ENCODE results near the gene MTX1.

Gene MTX1

DNA sequence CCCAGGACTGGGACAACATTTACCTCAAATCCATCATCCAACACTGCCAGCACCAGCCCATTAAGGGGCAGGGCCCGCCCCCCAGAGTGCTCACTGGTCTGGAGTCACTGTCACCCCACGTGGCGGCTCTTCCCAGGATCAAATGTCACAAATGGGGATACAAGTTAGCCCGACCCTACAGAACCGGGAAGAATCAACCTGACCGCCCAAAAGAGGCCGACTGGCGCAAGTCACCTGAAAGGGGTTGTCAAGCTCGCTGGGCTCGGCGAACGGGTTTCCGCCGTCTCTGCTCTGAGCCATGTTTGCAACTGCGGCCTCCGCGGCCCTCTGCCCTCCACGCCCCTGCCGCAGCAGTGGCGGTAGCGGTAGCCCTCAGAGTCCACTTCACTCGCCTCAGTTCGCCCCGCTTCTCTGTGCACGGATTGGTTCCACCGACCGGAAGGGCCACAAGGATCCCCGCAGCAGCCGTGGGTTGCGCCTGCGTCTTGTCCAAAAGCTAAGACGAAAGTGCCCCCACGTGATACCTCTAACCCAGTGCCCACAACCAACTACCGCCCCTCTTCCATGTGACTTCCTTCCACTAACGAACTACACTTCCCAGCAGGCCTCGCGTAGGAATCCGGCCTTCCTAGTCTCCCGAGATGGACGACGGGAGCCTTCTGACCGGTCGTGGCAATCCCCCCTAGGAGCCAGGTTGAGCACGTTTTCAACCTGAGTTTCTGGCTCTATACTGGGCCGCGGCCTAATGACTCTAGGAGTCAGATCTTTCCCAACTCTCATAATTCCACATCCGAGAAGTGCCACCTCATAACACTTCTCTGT is 53.6 kb downstream of the MTX1 start, which contains the start of gene SCAMP3:
TSS of gene SCAMP3 (minus strand) at position 509 of the 822 bp plus-strand sequence. CDS start at position 300, 209 bp downstream.
- DNase-seq (ENCODE audit: low spot score): peak; percentile 88

DNA sequence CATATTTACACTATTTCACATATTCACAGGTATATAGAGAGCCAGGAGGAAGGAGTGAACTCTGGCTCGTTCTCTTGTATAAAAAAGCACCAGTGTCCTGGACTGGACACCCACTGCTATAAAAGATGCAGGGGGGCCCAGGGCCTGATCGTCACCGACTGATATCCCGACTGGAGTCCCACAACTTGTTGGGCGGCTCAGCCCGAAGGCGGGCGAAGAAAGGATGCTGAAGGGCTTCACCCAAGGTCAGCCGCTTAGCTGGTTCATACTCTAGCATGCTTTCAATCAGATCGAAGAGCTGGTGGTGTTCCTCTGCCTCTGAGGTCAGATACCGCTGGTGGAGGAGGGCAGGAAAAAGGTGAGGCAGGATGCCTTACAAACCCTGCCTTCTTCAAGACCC is 54.6 kb downstream of the MTX1 start:
- DNase-seq (ENCODE audit: low spot score): no peak

All from CD4-positive, alpha-beta T cell treated with Interleukin-6 at 100 ng/mL for 8 hours (primary cell).